HG03442 (cell line): ENCODE results near the gene EYS.

Experiments used
- ATAC-seq: cut with Tn5 transposase; IDR thresholded peaks from one replicate; pipeline ENCODE4 v1.9.1; 2021; ENCODE audit warnings: mild to moderate bottlenecking, moderate library complexity; ENCODE audit not compliant: unreplicated experiment

The EYS gene

DNA sequence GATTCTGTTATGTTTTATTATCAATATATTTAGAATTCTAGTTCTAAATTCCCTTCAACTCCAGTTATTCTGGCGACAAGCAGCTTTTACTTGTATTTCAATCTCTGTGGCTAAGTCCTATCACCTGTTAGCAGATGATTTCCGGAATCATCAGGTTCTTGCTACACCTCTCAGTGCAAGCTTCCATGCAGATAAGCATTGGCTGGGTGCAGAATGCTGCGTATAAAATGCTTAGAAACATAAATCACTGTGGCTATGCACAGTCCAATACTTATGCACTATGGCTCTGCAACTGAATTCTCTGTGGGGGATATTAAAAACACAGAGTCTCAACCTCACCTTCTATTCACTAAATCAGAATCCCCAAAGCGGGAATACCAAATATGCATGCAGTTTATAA lies 720.0 kb downstream of the EYS start:
- ATAC-seq = no peak

DNA sequence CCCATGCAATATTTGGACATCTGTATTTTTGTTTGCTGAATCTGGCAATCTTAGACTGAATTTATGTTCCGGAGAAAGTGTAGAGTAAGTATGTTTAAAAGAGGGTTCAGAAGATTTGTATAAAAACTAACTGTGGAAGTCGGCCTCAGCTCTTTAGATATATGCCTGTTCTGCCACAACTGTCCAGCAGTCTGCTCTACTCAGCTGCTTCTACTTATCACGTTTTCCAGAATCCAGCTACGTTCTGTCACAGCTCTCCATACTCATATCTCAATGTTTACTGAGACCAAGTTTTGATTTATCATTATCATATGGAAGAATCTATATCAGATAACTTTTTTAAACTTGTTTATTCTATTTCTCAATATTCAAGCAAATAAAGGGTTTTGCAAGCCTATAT lies 721.3 kb downstream of the EYS start:
- ATAC-seq = no peak

DNA sequence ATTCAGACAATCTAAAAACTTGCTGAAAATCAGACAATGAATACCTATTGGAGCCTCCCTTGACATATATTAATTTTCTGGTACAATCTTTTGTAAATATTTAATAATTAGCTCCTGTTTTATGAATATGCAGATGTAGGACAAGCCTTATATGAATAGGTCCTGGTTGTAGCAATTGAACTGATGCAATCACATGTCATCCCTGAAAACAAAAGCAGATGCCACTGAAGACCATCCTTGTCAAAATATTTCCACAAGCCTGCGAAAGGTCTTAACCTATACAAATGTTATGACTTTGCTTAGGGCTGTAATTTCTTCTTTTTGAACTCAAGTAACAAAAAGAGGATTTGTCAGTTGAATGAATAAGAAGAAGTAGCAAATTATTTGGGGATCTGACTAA lies 722.1 kb downstream of the EYS start:
- no peak for ATAC-seq

DNA sequence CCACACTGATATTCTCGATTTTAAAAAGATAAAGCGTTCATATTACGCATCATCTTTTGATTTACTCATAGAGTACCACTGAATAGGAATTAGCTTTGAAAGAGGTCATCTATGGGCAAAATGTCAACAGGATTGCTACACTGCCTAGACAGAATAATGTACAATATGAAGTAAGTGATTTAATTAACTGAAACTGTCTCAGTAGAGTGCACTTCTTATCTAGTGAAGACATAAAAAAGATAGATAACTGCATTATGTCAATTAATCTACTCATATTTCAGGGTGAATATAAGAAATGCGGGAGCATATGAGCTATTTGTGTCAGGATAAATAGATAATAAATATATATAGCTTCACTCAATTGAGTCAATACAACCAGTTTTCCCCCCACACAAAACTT lies 723.9 kb downstream of the EYS start:
- no peak for ATAC-seq

GRCh38 chr6:64973142-64973541 lies 733.9 kb downstream of the EYS start:
- ATAC-seq = no peak

DNA sequence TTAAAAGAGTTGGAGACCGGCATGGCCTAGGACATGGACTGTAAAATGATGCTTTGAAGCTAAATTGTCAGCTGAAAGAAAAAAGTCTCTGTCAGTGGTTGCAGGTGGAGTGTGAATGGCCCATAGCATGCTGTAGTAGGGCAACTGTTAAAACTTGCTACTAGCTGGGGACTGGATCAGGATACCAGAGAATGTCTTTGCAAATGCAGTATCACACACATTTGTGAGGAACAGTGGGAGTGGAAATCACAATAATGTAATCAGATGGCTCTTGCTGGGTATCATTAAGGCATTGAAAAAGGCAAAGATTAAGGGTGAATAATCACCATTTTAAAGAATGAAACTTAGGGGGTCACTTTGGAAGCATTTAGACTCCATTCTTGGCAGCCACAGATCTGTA lies 737.9 kb downstream of the EYS start:
- no peak for ATAC-seq

- no peak for ATAC-seq
These were observed 751.6 kb downstream of the EYS start for GRCh38 chr6:64955435-64955848.

GRCh38 chr6:64949257-64949656 lies 757.8 kb downstream of the EYS start:
- no peak for ATAC-seq

GRCh38 chr6:64948261-64948660 lies 758.8 kb downstream of the EYS start:
- no peak for ATAC-seq

- no peak for ATAC-seq
These were observed 761.6 kb downstream of the EYS start for GRCh38 chr6:64945450-64945849.

GRCh38 chr6:64932486-64932885 lies 774.5 kb downstream of the EYS start:
- ATAC-seq = no peak

DNA sequence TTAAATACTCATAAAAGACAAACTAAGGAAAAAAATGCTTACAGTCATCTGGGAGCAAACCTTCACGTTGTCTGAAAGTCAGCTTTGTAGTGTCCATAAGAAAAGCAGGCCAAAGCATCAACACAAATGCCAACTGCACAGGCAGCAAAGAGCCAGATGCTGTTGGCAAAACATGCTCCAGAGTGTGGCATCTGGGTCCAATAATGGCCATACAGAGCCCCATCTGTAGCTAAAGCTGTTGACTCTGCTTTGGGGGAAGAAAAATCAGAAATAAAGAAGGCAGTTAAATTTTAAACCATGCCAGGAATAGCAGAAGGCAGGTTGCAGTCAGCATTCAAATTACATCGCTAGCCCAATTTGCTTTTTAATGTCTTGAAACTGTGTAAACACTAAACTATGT lies 776.3 kb downstream of the EYS start:
- ATAC-seq = no peak

DNA sequence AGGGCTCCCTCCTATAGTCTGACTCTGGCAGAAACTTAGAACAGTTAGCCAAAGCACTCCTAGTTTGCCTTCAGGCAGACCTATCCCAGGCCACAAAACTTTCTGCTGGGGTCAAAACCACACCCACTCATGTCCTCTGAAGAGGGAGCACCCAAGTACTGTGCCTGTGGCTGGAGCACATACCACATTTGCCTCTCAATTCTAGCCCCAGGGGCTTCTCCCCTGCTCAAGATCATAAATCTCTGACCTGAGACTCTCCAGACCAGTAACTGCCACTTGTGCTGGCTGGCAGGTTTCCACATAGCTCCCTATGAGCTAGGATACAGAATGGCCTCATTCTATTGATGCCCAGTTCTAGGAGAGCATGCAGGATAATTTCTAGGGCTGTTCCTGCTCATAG lies 781.0 kb downstream of the EYS start:
- ATAC-seq = no peak

GRCh38 chr6:64920257-64920656 lies 786.8 kb downstream of the EYS start:
- no peak for ATAC-seq

GRCh38 chr6:64914124-64914523 lies 792.9 kb downstream of the EYS start:
- ATAC-seq = no peak

DNA sequence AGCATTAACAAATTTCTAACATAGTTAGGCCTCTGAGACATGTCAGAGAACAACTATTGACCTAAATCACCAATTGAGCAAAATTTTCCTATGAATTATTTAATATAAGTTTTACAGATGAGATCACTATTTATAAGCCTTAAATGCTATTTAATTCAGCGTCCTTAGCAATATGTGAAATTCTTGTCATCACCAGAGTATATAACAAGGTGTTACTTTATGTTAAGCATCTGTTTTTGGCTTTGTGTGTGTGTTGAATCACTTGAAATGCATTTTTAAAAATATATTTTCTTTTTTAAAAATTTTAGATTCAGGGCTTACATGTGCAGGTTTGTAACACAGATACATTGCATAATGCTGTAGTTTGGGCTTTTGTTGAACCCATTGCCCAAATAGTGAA lies 794.1 kb downstream of the EYS start:
- no peak for ATAC-seq

GRCh38 chr6:64908104-64908503 lies 798.9 kb downstream of the EYS start:
- no peak for ATAC-seq

DNA sequence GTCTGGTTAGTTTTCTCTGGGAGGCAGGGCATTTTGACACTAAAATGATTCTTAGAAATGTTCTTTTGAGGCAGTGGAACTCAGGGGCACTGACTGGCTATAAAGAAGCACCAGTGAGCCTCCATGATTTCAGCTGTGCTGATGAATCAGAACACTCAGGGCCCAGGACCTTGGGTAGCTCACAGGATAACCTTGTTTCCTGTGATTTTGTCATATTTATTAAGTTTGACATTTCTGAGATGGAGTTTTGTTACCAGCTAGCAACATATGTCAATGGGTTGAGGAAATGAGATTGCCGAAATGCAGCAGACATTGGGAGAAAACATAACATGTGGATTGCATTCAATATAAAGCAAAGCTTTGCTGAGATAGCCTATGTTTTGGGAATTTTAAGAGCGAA lies 802.4 kb downstream of the EYS start:
- no peak for ATAC-seq

DNA sequence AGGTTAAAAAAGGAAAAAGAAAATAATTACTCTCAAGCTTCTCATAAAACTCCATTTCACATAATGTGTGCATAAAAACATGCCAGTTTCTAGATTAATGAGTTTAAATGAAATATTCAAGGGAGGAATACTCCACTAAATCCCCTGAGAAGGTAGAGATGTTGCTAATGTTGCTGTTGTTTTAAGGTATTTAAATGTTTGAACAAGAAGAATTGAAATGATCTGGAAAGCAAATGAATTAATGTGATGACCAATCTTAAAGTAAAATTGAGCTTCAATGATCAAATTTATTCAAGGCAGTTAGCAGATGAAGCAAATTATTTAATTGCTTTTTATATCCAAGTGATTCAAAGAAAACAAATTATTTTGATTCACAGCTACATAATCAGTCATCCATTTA lies 804.4 kb downstream of the EYS start:
- no peak for ATAC-seq

DNA sequence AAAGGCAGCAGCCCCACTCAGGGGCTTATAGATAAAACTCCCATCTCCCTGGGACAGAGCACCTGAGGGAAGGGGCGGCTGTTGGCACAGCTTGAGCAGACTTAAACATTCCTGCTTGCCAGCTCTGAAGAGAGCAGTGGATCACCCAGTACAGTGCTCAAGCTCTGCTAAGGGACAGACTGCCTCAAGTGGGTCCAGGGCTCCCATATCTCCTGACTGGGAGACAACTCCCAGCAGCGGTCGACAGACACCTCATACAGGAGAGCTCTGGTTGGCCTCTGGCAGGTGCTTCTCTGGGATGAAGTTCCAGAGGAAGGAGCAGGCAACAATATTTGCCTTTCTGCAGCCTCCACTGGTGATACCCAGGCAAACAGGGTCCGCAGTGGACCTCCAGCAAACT lies 810.1 kb downstream of the EYS start:
- no peak for ATAC-seq

- ATAC-seq = no peak
These were observed 811.1 kb downstream of the EYS start for GRCh38 chr6:64895945-64896344.

- no peak for ATAC-seq
These were observed 816.4 kb downstream of the EYS start for GRCh38 chr6:64890609-64891008.

- ATAC-seq = no peak
These were observed 817.9 kb downstream of the EYS start for GRCh38 chr6:64889144-64889543.

DNA sequence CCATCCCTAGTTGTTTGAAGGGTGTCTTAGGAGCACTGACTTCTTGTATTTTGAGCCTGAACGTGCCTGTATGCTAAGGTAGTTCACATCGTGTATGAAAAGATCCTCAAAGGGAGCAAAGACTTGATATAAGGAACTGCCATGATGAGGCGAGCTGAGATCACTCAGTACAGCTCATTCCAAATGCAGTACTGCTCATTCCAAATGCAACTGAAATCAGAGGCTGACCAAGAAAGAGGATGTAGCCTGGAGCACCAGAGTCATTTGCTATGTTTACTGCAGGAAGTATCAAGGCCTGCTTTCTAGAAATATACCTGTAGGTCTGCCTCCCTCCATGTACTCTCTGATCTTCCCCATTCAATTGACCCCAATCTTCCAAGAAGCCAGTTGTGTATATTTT lies 832.2 kb downstream of the EYS start:
- ATAC-seq = no peak
